Ecto neural progenitor cell (in vitro differentiated cells): Measurements from ENCODE around the gene FAM3D.

Experiments used
- DNase-seq: peaks from one replicate; pipeline ENCODE4 v3.0.0-alpha.2; 2018; ENCODE audit warnings: low spot score

The FAM3D gene

DNA sequence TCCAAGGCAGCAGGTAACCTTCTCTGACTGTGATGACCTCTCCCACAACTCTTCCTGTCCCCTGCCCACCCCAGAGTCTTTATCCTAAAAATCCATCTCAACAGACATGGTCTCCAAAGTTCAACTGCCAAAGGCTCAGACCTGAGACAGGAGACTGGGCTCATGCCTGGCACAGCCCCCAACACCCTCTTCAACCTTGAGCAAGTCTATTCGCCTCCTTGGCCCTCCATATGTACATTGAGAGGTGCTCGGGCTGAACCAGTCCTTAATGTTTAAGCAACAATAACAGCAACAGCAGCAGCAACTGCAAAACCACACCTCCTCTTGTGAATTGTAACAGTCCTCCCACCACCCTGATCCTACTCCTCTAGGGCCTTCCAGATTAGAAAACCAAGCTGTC, 9.9 kb downstream of the FAM3D start:
- no peak for DNase-seq

DNA sequence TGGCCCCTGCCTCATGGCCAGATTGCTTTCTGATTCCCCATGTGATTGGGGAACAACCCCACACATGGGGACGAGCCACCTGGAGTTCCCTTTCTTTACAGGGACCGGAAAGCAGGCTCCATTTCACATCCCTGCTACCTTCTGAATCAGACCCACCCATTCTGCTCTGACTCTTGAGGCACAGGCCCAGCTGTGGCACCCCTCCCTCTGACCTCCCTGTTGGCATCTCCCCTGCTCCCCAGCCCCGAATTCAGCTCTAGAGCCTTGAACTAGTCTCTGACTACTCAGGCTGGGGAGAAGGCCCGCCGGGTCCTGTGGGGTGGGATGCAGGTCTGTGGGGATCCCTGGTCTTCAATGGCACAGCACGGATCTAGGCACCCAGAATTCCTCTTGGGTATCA, 12.1 kb downstream of the FAM3D start:
- no peak for DNase-seq

DNA sequence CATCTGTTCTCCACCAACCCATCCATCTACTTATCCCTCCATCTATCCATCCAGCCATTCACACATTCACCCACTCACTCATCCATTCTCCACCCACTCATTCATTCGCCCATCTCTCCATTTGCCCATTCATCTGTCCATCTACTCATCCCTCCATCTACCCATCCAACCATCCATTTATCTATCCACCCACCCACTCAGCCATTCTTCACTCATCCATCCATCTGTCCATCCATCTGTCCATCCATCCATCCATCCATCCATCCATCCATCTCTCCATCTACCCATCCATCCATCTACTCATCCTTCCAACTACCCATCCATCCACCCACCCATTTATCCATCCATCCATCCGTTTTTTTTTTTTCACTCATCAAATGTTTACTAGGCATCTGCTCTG, 13.9 kb downstream of the FAM3D start:
- no peak for DNase-seq

DNA sequence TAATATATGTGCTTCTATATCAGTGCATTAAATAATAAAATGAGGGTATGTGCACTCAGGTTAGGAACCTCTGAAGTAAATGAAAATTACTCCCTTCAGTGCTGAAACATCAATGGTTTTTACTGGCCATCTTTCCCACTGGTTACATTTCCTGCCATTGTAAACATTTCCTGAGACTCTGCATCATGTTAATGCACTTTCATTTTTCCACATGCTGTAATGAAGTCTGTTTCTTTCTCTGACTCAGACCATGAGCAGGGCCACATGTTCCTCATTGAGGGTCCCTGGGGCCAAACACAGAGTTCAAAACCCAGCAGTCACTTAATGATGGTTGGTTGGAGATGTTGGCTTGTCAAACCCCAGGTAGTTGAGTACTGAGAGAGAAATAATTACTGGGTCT, 15.3 kb downstream of the FAM3D start:
- DNase-seq = no peak

DNA sequence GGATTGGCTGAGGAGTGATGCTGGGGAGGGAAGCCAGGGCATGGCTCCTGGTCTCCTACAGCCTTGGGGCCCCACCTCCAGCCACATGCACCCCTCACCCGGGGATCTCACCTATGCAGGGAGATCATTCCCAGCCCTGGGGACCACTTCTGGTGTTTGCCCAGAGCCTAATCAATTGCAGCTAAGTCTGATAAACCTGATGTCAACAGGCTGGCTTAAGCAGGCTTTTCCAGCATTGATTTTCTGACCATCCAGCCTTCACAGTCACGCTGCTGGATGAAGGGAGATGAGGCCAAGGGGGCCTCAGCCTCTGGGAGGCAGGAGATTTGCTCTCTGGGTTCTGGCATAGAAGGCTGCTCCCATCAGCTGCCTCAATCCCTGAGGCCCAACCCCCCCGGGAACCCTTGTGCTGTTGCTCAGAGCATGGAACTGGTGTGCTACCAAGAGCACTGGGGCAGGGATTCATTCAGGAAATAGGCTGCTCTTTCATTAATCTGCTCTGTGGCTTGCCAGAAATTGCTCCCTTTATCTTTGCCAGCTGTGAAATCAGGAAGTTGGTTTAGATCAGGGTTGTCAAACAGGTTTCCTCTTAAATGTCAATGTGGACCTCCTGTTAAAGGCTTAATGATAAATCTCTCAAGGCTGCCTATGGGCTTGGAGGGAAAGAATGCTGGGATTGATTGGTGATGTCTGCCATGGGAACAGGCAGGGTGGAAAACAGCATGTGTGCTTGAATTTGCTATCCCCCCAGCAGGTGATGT, 19.0 kb downstream of the FAM3D start:
- DNase-seq = no peak

DNA sequence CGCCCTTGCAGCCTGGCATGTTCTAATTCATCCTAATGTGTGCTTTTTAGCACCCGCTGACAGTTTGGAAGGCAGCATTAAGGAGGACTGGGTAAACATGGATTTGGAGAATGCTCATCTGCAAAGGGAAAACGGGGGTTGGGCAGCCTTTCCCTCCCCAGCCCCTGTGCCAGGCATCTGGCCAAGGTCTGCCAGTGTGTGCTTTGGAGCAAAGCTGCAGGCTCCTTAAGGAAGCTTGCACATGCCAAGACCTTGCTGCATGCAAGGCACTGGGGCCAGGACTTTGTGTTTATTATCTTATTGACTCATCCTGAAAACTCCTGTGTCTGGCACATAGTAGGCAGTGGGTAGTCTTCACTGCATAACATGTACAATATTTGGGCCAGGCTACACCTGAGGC, 20.1 kb downstream of the FAM3D start:
- DNase-seq = no peak

DNA sequence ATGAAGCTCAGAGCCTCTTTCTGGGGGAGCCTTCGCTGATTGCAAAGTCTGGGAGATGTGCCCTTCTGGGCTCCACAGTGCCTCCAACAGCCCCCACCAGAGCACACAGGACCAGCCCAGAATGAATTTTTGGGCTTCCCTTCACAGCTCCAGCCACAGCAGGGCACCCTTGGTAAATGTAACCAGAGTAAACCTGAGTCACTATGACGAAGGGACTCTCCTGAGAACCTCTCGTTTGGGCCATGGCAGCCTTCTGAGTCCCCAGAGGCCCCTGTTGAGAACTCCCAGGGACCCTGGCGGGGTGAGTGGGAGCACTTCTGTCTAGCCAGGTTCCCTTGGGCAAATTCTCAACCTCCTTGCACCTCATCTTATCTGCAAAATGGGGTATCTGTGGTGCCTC, 20.8 kb downstream of the FAM3D start:
- DNase-seq = no peak

DNA sequence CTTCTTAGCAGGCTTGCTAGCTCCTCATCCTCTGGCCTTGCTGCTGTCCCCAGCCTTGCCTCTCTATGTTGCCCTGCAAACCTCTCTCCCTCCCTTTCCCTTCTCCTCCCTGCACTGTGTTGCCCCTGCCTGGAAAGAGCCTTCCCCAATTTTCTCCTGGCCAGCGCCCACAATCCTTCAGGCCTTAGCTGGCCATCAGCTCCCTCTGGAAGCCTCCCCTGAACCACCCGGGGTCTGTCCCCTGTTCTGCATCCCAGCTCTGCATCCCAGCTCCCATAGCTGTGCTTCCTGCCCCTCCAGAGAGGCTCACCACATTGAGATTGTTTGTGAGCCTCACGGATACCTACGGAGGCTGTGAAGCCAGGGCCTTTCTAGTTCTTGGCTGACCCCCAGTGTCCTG, 23.7 kb downstream of the FAM3D start:
- DNase-seq = no peak

DNA sequence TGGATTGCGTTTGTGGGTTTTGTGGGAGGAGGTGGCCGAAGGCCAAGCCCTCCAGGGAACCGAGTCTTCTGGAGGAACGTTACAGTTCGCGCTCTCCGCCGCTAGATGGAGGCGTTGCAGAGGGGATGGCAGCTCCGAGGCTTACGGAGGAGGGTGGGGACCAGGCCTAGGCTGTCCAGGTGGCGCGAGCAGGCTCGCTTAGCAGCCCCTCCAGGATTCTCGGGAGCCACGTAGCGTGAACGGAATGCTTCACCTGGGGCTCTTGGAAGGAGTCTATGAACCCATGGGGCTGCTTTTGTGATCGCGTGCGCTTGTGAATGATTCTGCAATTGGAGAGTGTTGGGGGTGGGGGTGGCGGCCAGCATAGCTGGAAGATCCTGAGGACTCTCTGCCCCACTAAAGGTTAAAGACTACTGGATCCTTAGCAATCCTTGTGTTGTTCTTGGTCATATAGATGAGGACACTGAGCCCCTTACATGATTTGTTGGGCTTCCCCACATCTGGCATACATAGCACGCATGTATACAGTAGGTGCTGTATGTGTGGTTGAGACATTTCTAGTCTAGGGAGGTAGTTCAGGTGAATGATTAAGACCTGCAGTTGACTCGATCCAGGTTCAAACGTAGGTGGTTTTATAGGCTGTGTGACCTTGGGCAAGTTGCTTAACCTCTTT, 25.7 kb downstream of the FAM3D start:
- DNase-seq = peak; percentile 86

DNA sequence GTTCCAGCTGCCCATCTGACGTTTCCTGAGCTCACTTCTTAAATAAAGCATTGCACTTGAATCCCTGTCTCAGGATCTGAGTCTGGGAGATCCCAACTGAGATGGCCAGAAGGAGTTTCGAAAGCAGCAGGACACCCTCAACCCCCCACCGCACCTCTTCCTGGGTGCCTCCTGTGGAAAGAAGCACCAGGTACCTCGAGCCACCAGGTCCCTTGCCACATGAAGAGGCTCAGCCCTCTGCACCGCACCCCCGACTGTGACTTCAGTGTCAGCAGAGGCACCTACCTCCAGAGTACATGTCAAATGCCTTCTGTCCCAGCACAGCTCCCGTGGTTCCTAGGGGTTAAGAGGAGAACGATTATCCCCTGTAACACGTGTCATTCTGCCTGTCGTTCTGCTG, 26.7 kb downstream of the FAM3D start:
- DNase-seq = no peak

DNA sequence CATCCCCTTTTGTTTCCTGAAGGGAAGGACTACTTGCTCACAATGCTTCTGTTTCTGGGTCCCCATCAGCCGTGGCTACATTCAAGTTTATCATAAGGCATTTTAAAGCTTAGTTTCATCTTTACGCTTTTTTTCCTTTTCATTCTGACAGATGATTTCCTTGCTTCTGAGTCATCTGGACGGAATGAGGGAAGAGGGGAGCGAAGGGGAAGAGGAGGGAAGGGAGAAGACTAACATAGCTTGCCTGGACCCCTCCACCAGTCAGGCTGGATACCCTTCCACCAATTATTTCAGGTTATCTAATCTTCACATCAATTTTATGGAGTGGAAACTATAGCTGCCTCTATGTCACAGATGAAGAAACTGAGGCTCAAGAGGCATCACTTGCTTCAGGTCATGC, 27.6 kb downstream of the FAM3D start:
- DNase-seq = no peak

DNA sequence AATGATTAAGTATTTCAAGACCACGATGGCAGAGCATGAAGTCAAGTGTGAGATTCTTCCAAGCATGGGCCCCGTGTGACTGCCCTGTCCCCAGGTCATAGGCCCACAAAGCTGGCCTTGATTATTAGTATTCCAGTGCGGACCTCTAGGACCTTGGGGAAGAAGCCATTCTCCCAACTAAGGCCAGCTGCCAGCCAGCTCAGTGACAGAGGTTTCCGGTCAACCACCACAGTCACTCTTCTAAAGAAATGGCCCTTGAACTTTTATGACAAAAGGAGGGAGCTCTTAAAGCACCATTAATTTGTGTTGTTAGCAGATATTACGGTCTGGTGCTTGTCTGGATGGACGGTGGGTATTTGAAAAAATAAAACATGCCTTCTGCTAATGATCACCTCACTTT, 28.0 kb downstream of the FAM3D start:
- DNase-seq = no peak

DNA sequence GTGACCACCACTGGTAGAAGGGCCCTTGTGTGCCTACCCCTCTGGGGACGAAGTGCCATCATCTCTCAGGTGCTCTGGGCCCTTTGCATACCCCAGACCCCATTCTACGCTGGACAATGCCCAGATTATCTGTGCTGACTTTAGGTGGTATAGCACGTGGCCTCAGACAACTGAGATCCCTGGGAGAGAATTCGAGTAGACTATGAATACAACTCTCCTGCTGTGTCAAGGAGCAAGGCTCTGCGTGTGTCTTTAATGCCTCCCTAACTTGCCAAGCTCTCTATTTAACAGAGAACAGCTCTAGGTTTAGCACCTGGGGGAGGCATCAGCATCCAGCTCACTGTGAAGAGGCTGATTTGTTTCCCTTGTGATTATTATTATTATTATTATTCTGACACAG, 29.1 kb downstream of the FAM3D start:
- no peak for DNase-seq

DNA sequence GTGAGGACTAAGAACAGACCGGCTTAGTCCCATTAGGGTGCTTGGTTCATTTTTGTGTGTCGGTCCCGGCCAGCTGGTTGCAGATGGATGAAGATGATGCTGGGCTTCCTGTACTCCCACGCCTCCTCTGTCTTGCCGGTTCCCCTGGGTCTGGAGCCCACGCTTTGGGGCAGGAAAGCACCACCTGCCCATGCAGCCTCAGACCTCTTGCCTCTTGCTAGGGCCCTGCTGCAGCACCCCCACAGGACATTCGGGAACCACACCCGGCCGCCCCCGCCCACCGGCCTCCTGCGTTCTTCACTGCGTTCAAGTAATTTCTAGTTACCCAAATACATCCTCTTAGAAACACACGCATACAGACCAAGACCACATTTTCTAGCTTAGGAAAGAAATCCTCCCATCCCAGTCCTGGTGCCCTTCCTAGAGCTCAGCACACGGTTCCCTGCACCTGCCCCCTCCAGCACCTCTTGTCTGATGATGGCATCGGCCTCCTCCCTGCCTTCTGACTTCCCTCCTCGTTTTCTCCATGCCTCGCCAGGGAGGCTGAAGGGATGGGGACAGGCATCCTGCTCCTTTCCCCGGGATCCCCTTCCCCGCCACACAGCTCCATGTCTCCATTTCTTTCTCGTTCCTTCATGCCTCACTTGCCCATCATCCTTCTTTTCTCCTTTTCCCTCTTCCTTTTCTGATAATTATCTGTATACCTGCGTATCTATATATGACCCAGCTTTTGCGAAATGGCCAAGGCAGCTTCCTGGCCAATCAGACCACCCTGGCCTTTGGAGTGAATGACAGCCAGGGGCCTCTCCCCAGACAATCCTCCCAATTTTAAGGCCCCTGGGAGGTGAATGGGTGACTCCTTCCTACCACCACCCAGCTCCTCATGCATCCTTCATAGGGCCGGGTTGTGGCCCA, 30.9 kb downstream of the FAM3D start:
- no peak for DNase-seq

DNA sequence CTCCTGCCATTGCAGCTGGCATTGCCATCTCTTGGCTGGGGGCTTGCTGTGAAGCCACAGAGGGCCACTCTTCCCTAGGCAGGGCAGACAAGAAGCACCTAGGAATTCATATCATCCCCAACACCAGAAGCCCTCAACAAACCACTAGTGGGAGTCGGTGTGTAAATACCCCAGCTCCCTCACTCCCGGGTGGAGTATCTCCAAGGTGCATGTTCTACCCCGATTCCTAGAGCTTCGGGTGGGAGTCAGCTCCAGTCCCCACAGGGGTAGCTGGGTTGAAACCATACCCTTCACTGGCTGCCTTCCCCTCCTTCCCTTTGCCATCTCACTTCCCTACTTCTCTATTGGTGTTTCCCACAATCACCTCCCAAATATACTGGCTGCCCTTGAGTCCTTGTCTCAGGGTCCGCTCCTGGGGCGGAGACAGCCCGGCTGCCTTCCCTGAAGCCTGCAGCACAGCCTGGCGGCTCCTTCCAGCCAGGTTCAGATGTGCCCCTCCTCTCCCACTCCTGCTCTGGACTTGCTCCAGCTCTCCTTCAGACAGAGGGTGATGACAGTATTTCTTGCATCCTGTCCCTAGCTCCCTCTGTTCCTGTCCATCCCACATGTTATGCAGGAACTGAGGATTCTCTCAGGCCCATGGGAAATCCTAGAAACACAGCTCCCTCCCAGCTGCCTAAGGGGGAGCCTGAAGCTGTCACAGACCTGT, 33.3 kb downstream of the FAM3D start:
- DNase-seq = no peak

DNA sequence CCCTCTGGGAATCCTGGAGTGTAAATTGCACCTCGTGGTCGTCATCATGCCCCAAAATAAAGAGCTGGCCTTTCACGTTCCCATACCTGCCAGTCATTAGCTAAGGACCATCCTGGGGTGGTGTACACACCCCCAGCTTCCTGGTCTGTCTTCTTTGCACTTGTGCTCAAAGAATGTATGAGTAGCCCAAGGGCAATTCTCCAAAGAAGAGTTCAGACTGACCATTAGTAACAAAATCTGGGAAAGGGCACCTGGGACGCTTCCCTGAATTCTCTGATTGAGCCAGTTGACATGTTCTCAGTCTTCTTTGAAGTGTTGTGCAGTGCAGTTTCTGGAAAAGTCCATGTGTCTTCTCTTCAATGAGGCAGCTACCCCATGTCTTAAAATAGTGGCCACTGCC, 34.8 kb downstream of the FAM3D start:
- DNase-seq = no peak

DNA sequence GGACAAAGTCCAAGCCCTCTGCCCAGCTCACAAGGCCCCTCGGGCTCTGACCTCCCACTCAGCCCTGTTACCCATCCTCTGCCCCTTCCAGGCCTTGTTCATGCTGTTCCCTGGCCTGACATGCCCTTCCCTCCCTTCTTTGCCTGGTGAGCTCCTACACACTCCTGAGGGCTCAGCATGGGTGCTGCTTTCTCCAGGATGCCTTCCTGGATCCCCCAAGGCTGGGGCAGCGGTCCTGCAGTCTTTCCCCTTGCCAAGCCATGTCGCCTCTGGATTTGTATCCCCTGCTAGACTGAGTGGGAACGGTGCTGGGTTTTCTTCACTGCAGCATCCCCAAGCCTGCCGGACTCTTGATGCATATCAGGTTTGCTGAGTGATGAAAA, 35.9 kb downstream of the FAM3D start:
- no peak for DNase-seq

DNA sequence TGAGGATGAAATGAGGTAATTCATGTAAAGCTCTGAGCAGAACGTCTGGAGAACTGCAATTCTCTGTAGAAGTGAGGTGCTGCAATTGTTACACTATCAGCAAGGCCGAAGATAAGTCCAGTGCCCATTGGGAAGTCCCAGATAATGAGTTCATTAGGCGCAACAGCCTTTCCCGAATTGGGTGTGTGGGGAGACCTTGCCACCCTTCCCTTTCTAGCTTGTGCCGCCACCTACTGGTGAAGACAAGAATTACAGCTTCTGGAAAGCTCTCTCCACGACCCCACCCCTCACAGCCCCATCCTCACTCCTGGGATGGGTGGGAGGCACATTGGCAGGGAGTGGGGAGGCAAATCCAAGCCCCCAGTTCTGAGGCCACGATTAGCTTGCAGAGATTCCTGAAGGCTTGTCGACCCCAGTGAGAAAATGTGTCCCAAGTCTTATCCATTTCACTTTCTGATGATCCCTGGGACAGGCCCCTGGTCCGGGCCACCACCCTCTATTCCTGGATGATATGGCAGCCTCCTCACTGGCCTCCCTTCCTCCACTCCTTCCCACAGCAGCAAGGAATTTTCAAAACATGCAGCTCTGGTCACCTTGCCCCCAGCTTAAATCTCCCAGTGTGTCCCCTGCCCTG, 36.4 kb downstream of the FAM3D start:
- DNase-seq = peak; percentile 83

DNA sequence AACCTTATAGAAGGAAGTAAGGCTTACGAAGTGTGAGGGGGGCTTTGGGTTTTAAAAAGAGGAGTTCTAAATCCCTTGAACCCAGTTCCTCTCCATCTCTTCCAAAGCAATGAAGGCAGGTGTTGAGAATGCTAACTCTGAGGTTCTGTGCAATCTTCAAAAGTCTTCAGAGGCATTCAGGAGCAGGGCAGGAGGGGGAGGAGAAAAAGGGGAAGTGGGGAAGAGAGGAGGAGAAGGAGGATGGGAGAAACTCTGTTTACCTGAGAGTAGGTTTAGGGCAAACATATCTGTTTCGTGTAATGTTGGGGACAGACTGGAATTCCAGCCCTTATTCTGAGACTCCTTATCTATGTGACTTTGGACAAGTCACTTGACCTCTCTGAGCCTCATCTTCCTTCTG, 36.9 kb downstream of the FAM3D start:
- no peak for DNase-seq

DNA sequence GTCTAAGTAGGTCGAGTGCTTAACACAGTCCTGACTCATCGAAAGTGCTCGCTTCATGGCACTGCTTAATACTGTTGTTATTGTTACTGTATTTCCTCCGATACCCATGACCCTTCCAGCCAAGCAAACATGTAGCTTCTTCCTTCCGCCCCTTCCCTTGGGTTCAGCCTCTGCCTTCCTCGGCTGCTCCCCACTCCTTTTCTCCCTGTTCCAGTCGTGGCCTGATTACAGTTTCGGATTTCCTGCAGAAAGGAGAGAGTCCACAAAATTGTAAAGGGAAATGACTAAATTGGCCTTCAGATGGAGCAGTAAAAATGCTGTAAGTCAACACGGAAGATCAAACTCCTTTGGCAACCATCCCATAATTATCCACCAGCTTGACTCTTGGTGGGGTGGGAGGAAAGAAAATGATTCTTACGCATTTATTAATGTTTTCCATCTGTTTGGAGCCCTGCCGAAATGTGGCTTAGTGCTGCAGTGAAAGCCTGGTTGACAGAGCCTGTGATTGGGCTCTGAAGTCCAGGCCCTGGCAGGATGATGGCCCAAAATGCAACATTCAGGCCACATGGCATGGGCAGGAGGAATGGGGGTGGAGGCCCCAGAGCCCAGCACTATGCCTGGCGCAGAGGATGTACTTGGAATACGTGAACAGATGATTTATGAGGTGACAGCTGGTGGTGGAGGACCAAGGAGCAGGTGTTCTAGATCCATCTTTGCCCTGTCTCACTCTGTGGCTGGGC, 37.6 kb downstream of the FAM3D start:
- DNase-seq = no peak

DNA sequence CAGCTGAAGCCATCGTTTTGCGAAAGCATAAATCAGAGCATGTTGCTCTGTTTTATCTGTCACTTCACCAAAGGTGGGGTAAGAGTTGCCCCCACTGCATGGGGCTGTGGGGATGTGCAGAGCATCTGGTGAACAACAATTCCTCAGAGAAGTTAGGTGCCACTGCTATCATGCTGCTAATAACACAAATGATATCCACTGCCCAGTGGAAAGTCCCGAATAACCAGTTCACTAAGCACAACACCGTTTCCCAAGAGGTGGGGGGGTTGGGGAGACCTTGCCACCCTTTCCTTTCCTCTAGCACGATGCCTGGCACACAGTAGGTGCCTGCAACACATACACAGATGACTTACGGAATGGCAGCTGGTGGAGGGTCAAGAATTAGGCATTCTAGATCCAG, 38.6 kb downstream of the FAM3D start:
- DNase-seq = no peak
